Erythroblast (primary cell): ENCODE results near the gene FAM228A.

ENCODE experiments used
- GATA1 ChIP-seq: IDR thresholded peaks from 2 replicates; pipeline ENCODE4 v1.6.1; 2011; ENCODE audit warnings: low read depth, mild to moderate bottlenecking, control low read depth, low read length, moderate library complexity
- POLR2A ChIP-seq: IDR thresholded peaks from 2 replicates; pipeline ENCODE4 v1.6.1; 2011; ENCODE audit warnings: mild to moderate bottlenecking, low read length

DNA sequence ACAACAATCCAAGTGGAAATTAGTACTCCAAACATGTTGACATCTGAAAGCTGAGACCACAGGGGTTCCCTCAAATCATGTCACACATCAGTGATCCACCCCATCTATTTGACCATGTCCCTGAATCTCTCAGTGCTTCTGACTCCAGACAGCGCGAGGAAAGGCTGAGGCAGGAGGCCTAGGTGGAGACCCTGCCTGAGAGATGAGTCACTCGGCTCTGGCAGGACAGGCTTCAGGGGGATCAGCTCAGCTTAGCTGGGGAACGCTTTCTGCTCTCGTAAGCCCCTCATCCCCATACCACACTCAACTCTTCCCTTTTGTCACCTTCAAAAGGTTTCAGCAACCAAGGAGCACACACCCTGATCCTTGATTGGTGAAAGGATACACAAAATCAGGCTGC lies 5.8 kb upstream of the FAM228A start:
- no peak for TF ChIP-seq POLR2A
- TF ChIP-seq GATA1 = no peak
